HepG2 (cell line): ENCODE data around the gene SNX4. TPM values are rescaled to one million over a fixed set of nuclear protein-coding genes. Genes with fewer than 3 reads are reported as not detected.

ENCODE experiments used
- AHR ChIP-seq: IDR thresholded peaks from 2 replicates; pipeline ENCODE4 v1.6.1; 2018; ENCODE audit warnings: missing genetic modification reagents, missing compliant biosample characterization
- BCL3 ChIP-seq: sonication (generic); formaldehyde crosslinking; IDR thresholded peaks from 2 replicates; pipeline ENCODE4 v1.5.1; 2020; ENCODE audit warnings: mild to moderate bottlenecking, missing genetic modification reagents, moderate library complexity
- CEBPB ChIP-seq: IDR thresholded peaks from 2 replicates; pipeline ENCODE4 v1.6.1; 2011; ENCODE audit warnings: low read depth, low read length, improper control_type of control experiment, borderline replicate concordance
- ESRRA ChIP-seq: sonication (generic); formaldehyde crosslinking; IDR thresholded peaks from 2 replicates; pipeline ENCODE4 v1.5.1; 2020; ENCODE audit warnings: mild to moderate bottlenecking, low read depth, missing genetic modification reagents
- GATAD1 ChIP-seq: IDR thresholded peaks from 2 replicates; pipeline ENCODE4 v1.6.1; 2016; ENCODE audit warnings: missing genetic modification reagents, missing compliant biosample characterization
- ISL2 ChIP-seq: sonication (generic); formaldehyde crosslinking; IDR thresholded peaks from 2 replicates; pipeline ENCODE4 v1.5.0; 2020; ENCODE audit warnings: missing genetic modification reagents
- KAT7 ChIP-seq: IDR thresholded peaks from 2 replicates; pipeline ENCODE4 v1.6.1; 2018; ENCODE audit warnings: borderline replicate concordance, missing compliant biosample characterization
- LCORL ChIP-seq, 2 experiments: fragments of 450-650 bp in 1 of 2; sonication (generic) in 1 of 2; formaldehyde crosslinking in 1 of 2; IDR thresholded peaks; 2 replicates each; pipeline versions ENCODE4 v1.5.0 to v1.6.1; 2017 to 2020; ENCODE audit warnings: antibody characterized with exemption in 1 of 2, missing genetic modification reagents in 1 of 2
- MLXIP ChIP-seq: sonication (generic); formaldehyde crosslinking; IDR thresholded peaks from 2 replicates; pipeline ENCODE4 v1.9.0; 2021; ENCODE audit warnings: missing genetic modification reagents, borderline replicate concordance
- NKX3-1 ChIP-seq: sonication (generic); formaldehyde crosslinking; IDR thresholded peaks from 2 replicates; pipeline ENCODE4 v1.5.0; 2020; ENCODE audit warnings: missing genetic modification reagents
- PAWR ChIP-seq: sonication (generic); formaldehyde crosslinking; IDR thresholded peaks from 2 replicates; pipeline ENCODE4 v1.4.0; 2020; ENCODE audit warnings: missing genetic modification reagents, mild to moderate bottlenecking, borderline replicate concordance
- PHF8 ChIP-seq: sonication (generic); formaldehyde crosslinking; IDR thresholded peaks from 2 replicates; pipeline ENCODE4 v1.5.0; 2020; ENCODE audit warnings: missing genetic modification reagents
- POLR2AphosphoS2 ChIP-seq: IDR thresholded peaks from 2 replicates; pipeline ENCODE4 v1.6.1; 2011; ENCODE audit warnings: low read depth, low read length, improper control_type of control experiment
- RAD51 ChIP-seq: fragments of 450-650 bp; IDR thresholded peaks from 2 replicates; pipeline ENCODE4 v1.6.1; 2016; ENCODE audit warnings: borderline replicate concordance
- RBM39 ChIP-seq: fragments of 200-400 bp; formaldehyde crosslinking; IDR thresholded peaks from one replicate; pipeline ENCODE4 v1.6.1; 2018; ENCODE audit warnings: antibody characterized with exemption, mild to moderate bottlenecking, low read depth, low read length; ENCODE audit not compliant: poor library complexity, severe bottlenecking
- SCMH1 ChIP-seq: sonication (generic); formaldehyde crosslinking; IDR thresholded peaks from 2 replicates; pipeline ENCODE4 v1.9.0; 2021; ENCODE audit warnings: missing genetic modification reagents, mild to moderate bottlenecking, borderline replicate concordance
- SP4 ChIP-seq: sonication (generic); formaldehyde crosslinking; IDR thresholded peaks from 2 replicates; pipeline ENCODE4 v1.8.1; 2023; ENCODE audit warnings: mild to moderate bottlenecking, missing genetic modification reagents
- ZBTB21 ChIP-seq: sonication (generic); formaldehyde crosslinking; IDR thresholded peaks from 2 replicates; pipeline ENCODE4 v1.4.0; 2020; ENCODE audit warnings: missing genetic modification reagents
- ZBTB25 ChIP-seq: IDR thresholded peaks from 2 replicates; pipeline ENCODE4 v1.6.1; 2018; ENCODE audit warnings: missing genetic modification reagents
- ZMYM4 ChIP-seq: sonication (generic); formaldehyde crosslinking; IDR thresholded peaks from 2 replicates; pipeline ENCODE4 v1.8.1; 2023; ENCODE audit warnings: mild to moderate bottlenecking, missing genetic modification reagents
- ZNF431 ChIP-seq: sonication (generic); formaldehyde crosslinking; IDR thresholded peaks from 2 replicates; pipeline ENCODE4 v1.9.0; 2022; ENCODE audit warnings: missing genetic modification reagents, low read depth, mild to moderate bottlenecking, borderline replicate concordance
- ZNF660 ChIP-seq: sonication (generic); formaldehyde crosslinking; IDR thresholded peaks from 2 replicates; pipeline ENCODE4 v1.5.1; 2020; ENCODE audit warnings: mild to moderate bottlenecking, low read depth, missing genetic modification reagents, borderline replicate concordance
- polyA plus RNA-seq, 8 experiments: library from polyadenylated mRNA; depleted of rRNA in 3 of 8; stranded (reverse) in 7 of 8; unstranded in 1 of 8; fragments of >200 nt; fragmentation: Illumina TruSeq in 4 of 8; extraction: Trizol in 4 of 8; gene quantifications; 2 replicates each; pipeline versions ENCODE4 v1.2.1 to v1.2.3, GENCODE V29; 2011 to 2016; ENCODE audit warnings: low read depth in 4 of 8, missing spikeins in 1 of 8, mixed read lengths in 1 of 8; ENCODE audit not compliant: insufficient read depth in 1 of 8
- total RNA-seq, 5 experiments: library from RNA; depleted of rRNA; stranded (reverse); fragments of >200 nt; fragmentation: Illumina TruSeq; extraction: Trizol; gene quantifications; 2 replicates each; pipeline ENCODE4 v1.2.3, GENCODE V29; 2016; ENCODE audit warnings: low read depth in 1 of 5
- TF ChIP-seq, protein P1 (sequence below): sonication (generic); formaldehyde crosslinking; IDR thresholded peaks from 2 replicates; pipeline ENCODE4 v1.5.0; 2020; ENCODE audit warnings: mild to moderate bottlenecking, missing genetic modification reagents, moderate library complexity

Gene SNX4
- total and polyA plus RNA-seq, 2 of the 13 experiments (the other 11 are each of a cell fraction or from before 2014, with no cell fraction given), result 18.1 to 73.6 TPM

- no peak for TF ChIP-seq PAWR
- no peak for TF ChIP-seq SCMH1 (CRISPR knock-in tag)
- TF ChIP-seq SP4, result no peak
- TF ChIP-seq, protein P1, sequence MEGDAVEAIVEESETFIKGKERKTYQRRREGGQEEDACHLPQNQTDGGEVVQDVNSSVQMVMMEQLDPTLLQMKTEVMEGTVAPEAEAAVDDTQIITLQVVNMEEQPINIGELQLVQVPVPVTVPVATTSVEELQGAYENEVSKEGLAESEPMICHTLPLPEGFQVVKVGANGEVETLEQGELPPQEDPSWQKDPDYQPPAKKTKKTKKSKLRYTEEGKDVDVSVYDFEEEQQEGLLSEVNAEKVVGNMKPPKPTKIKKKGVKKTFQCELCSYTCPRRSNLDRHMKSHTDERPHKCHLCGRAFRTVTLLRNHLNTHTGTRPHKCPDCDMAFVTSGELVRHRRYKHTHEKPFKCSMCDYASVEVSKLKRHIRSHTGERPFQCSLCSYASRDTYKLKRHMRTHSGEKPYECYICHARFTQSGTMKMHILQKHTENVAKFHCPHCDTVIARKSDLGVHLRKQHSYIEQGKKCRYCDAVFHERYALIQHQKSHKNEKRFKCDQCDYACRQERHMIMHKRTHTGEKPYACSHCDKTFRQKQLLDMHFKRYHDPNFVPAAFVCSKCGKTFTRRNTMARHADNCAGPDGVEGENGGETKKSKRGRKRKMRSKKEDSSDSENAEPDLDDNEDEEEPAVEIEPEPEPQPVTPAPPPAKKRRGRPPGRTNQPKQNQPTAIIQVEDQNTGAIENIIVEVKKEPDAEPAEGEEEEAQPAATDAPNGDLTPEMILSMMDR (CRISPR knock-in tag), result peak; percentile 12; the same call in 1 of the 2 replicates
- 0 out of 2 replicates have a peak, but pooled peaks have one; percentile 51 for TF ChIP-seq ZNF431 (CRISPR knock-in tag)
- TF ChIP-seq RAD51, result no peak
- no peak for TF ChIP-seq POLR2AphosphoS2
- peak; percentile 36 for TF ChIP-seq RBM39
- no peak for TF ChIP-seq CEBPB
- TF ChIP-seq LCORL (IDR thresholded peaks at IDR 0.05), result 0 out of 2 replicates have a peak, but pooled peaks have one; percentile 21
- 0 out of 2 replicates have a peak, but pooled peaks have one; percentile 33 for TF ChIP-seq LCORL (CRISPR knock-in tag; IDR thresholded peaks at IDR 0.05)
- no peak for TF ChIP-seq NKX3-1 (CRISPR knock-in tag)
- TF ChIP-seq GATAD1 (CRISPR knock-in tag), result peak; percentile 73
- TF ChIP-seq ZBTB21 (CRISPR knock-in tag), result no peak
- no peak for TF ChIP-seq BCL3 (CRISPR knock-in tag)
- TF ChIP-seq ESRRA (CRISPR knock-in tag), result no peak
- no peak for TF ChIP-seq AHR
- peak; percentile 96 for TF ChIP-seq PHF8
- TF ChIP-seq MLXIP (CRISPR knock-in tag), result no peak
- no peak for TF ChIP-seq ZBTB25 (CRISPR knock-in tag)
- TF ChIP-seq ZMYM4, result peak; percentile 74
- TF ChIP-seq KAT7 (CRISPR knock-in tag), result peak; percentile 41; the same call in 1 of the 2 replicates
- TF ChIP-seq ZNF660, result no peak
- TF ChIP-seq ISL2 (CRISPR knock-in tag), result peak; percentile 41
Measured at GRCh38 chr3:125519678-125520562, at the start of gene SNX4 (continued).
